H1 (cell line): Measurements from ENCODE around the gene ACAT2. TPM values are rescaled to one million over a fixed set of nuclear protein-coding genes. Genes with fewer than 3 reads are reported as not detected.

Experiments used
- CHD1 ChIP-seq: IDR thresholded peaks from 2 replicates; pipeline ENCODE4 v1.6.1; 2012; ENCODE audit warnings: low read depth, low read length, improper control_type of control experiment
- polyA plus RNA-seq, 7 experiments: library from polyadenylated mRNA; depleted of rRNA in 3 of 7; stranded (reverse) in 5 of 7; unstranded in 2 of 7; fragments of >200 nt in 5 of 7; fragments of 200-250 nt in 2 of 7; gene quantifications; 1 replicate in 5 of 7; 2 replicates in 1 of 7; 4 replicates in 1 of 7; pipeline versions ENCODE4 v1.2.1 to v1.2.3, GENCODE V29; 2011 to 2013; ENCODE audit warnings: missing spikeins in 2 of 7, mixed read lengths in 2 of 7
- total RNA-seq: library from RNA; stranded (reverse); fragmentation: NEBNext Ultra II Directional; extraction: Animal tissue kit (Norgen Biotek cat#: 25700); gene quantifications from 2 replicates; pipeline ENCODE4 v1.2.1, GENCODE V29; 2021

The ACAT2 gene
- total and polyA plus RNA-seq, 2 of the 8 experiments (the other 6 are each of a cell fraction or from before 2014, with no cell fraction given) = 61.6 to 166 TPM

- TF ChIP-seq CHD1 = no peak
Measured at GRCh38 chr6:159800141-159800865, 38.5 kb downstream of the ACAT2 start, which contains the start of gene PNLDC1 (continued).
